ENCODE measurements around the gene DSP. TPM values are rescaled to one million over a fixed set of nuclear protein-coding genes. Genes with fewer than 3 reads are reported as not detected.

The DSP gene
- total and polyA plus RNA-seq, 2 of the 13 experiments (the other 11 are each of a cell fraction or from before 2014, with no cell fraction given): 89.8 to 117 TPM

- in situ Hi-C loops (cut with HindIII; ENCODE audit: extremely low pct_ligation_motif_present, low pct_unique_long_range_greater_than_20kb): no loop called here
- ATAC-seq: peak; percentile 68
- POLR2A ChIA-PET: no interaction called here
Measured at GRCh38 chr6:7502743-7503142, 38.7 kb upstream of the DSP start.

More at GRCh38 chr6:7502743-7503142, 38.7 kb upstream of the DSP start:
- no peak overlapping the region for H3K27ac ChIP-seq (ENCODE audit: extremely low read length, insufficient read depth, low read length)
- no peak overlapping the region for H3K4me2 ChIP-seq (ENCODE audit: low read depth, low read length)
- no peak overlapping the region for H3K4me3 ChIP-seq (replicated peaks in 1 of 3; ENCODE audit: insufficient read depth in 1 of 3, low read depth in 2 of 3, low read length in 3 of 3)
- no peaks in the 10 kb centered on the region for H3K9me3 ChIP-seq (ENCODE audit: low read length)
- H2AFZ ChIP-seq (ENCODE audit: low read length): no peak overlapping the region
- no peaks in the 10 kb centered on the region for H4K20me1 ChIP-seq (ENCODE audit: insufficient read depth, low read length)
- H3K36me3 ChIP-seq (replicated peaks in 1 of 2; ENCODE audit: control insufficient read depth in 1 of 2, insufficient read depth in 2 of 2, low read length in 2 of 2): no peaks in the 10 kb centered on the region
- 0 out of 2 replicates have a peak, but pooled peaks have one; percentile 26 for TF ChIP-seq NFKB2 (CRISPR knock-in tag; IDR thresholded peaks at IDR 0.05; ENCODE audit: borderline replicate concordance)
- no peak for TF ChIP-seq ZNF646 (CRISPR knock-in tag; IDR thresholded peaks at IDR 0.05)
- no peak for TF ChIP-seq HCFC1 (IDR thresholded peaks at IDR 0.05; ENCODE audit: low read depth, low read length)
- TF ChIP-seq ZFP62 (CRISPR knock-in tag; IDR thresholded peaks at IDR 0.05): no peak
- no peak for TF ChIP-seq AKAP8 (CRISPR knock-in tag; IDR thresholded peaks at IDR 0.05)
- TF ChIP-seq PRMT3 (CRISPR knock-in tag; IDR thresholded peaks at IDR 0.05; ENCODE audit: borderline replicate concordance, low read depth): no peak
- TF ChIP-seq ETV5 (CRISPR knock-in tag; IDR thresholded peaks at IDR 0.05; ENCODE audit: borderline replicate concordance): no peak
- peak; percentile 80 for TF ChIP-seq RFX5 (IDR thresholded peaks at IDR 0.05; ENCODE audit: low read depth, low read length)
- no peak for TF ChIP-seq ZNF660 (CRISPR knock-in tag; IDR thresholded peaks at IDR 0.05; ENCODE audit: borderline replicate concordance, low read depth)
- no peak for TF ChIP-seq ZNF354B (CRISPR knock-in tag; IDR thresholded peaks at IDR 0.05)
- TF ChIP-seq ZNF614 (CRISPR knock-in tag; IDR thresholded peaks at IDR 0.05; ENCODE audit: borderline replicate concordance): no peak
- peak; percentile 12; the same call in 1 of the 2 replicates for TF ChIP-seq SALL1 (CRISPR knock-in tag; IDR thresholded peaks at IDR 0.05)
- no peak for TF ChIP-seq SNAI1 (CRISPR knock-in tag; IDR thresholded peaks at IDR 0.05; ENCODE audit: borderline replicate concordance)
- TF ChIP-seq HIVEP1 (CRISPR knock-in tag; IDR thresholded peaks at IDR 0.05): 0 out of 2 replicates have a peak, but pooled peaks have one; percentile 48
- TF ChIP-seq KLF12 (CRISPR knock-in tag; IDR thresholded peaks at IDR 0.05; ENCODE audit: borderline replicate concordance): no peak
- TF ChIP-seq, protein P1, sequence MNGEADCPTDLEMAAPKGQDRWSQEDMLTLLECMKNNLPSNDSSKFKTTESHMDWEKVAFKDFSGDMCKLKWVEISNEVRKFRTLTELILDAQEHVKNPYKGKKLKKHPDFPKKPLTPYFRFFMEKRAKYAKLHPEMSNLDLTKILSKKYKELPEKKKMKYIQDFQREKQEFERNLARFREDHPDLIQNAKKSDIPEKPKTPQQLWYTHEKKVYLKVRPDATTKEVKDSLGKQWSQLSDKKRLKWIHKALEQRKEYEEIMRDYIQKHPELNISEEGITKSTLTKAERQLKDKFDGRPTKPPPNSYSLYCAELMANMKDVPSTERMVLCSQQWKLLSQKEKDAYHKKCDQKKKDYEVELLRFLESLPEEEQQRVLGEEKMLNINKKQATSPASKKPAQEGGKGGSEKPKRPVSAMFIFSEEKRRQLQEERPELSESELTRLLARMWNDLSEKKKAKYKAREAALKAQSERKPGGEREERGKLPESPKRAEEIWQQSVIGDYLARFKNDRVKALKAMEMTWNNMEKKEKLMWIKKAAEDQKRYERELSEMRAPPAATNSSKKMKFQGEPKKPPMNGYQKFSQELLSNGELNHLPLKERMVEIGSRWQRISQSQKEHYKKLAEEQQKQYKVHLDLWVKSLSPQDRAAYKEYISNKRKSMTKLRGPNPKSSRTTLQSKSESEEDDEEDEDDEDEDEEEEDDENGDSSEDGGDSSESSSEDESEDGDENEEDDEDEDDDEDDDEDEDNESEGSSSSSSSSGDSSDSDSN (CRISPR knock-in tag; IDR thresholded peaks at IDR 0.05): no peak
- no peak for TF ChIP-seq ZNF839 (CRISPR knock-in tag; IDR thresholded peaks at IDR 0.05; ENCODE audit: borderline replicate concordance)
- no peak for TF ChIP-seq PHF21A (CRISPR knock-in tag; IDR thresholded peaks at IDR 0.05)
- no peak for TF ChIP-seq GATAD2A (CRISPR knock-in tag; IDR thresholded peaks at IDR 0.05)
- intact Hi-C loops (cut with micrococcal nuclease; ENCODE audit: unreplicated experiment): no loop called here
- H3K27me3 ChIP-seq (ENCODE audit: control insufficient read depth in 1 of 2, insufficient read depth in 2 of 2, low read length in 2 of 2): peaks cover 0 to 8% of the 10 kb centered on the region in 2 experiments; a peak in 2 of 5 replicates
- WGBS (ENCODE audit: low lambda C conversion rate): 50% methylated on average over 11 of the region's 11 CpGs
- H3K79me2 ChIP-seq (ENCODE audit: insufficient read depth, low read length): no peaks in the 10 kb centered on the region
- H3K4me1 ChIP-seq (ENCODE audit: insufficient read depth, low read length): peaks cover 56% of the 10 kb centered on the region
- no TSS peak for BruUV-seq (replicated peaks)
- no peak for FAIRE-seq
- no peak for DNase-seq (ENCODE audit: low spot score)
- no peak overlapping the region for H3K9ac ChIP-seq (ENCODE audit: insufficient read depth, low read depth, low read length)
- CTCF ChIA-PET (ENCODE audit: low intra/inter-chr PET ratio, low total read pairs): no interaction called here
